CD1c-positive myeloid dendritic cell (primary cell): ENCODE data around the gene NEURL1.
"Not testable (repeated sequence)": the region's sequence is repeated elsewhere in the genome, so short reads cannot be mapped to it uniquely, and the experiment has no call there.

Experiments used
- DNase-seq: peaks from one replicate; pipeline ENCODE4 v3.0.0-alpha.2; 2016; ENCODE audit errors: extremely low spot score

NEURL1 gene

DNA sequence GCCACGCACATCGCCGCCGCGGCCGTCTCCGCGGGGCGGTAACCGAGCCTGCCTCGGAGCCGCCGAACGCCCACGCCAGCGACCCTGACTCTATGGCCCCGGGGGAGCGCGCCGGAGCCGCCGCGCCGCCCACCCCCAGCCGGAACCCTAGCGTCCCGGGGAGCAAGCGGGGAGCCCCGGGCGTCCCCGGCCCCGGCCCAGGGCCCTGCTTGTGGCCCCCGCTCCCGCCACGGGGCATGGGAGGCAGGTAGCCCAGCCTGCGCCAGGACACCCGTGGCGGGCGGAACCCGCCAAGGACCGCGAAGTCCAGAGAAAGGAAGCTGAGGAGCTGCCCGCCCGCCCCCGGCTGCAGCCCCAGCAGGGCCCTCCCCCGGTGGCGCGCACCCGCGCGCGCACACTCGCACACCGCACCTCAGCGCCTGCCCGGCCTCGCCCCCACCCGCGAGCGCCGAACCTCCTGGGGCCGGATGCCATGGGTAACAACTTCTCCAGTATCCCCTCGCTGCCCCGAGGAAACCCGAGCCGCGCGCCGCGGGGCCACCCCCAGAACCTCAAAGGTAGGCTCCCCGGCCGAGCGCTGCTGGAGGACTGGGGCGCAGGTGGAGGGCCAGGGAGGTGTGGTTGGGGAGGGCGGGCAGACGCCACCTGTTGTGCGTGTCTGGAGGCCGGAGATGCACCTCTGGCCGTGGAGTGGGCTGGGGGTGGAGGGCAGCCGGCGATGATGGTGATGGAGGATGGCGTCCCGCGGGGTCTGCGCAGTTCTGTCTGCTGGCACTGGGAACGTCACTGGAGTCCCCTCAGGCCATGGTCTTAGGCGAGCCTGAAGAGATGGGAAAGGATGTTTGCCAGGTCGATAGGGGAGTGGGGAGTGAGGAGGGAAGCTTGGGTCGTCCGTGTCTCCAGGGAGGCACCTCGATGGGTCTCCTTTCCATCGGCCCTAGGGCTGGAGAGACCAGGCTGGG is 692 bp downstream of the NEURL1 start:
- peak; percentile 40 for DNase-seq

DNA sequence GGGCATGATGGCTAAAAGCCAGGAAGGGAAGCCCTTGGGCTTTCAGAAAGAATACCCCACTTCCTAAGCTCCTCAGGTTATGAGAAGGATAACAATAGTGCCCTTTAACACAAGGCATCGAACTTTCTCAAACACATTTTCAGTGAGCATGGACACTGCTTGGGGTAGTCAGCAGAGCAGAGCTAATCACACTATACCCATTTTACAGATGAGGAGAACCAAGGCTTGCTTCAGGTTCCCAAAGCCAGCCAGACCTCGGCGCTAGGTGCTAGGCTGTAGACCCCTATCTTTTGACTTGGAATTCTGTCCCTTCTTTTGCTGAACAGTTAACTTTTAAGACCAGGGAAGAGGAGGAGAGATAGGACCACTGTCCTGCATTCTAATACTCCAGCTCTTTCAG is 1.8 kb downstream of the NEURL1 start:
- no peak for DNase-seq

DNA sequence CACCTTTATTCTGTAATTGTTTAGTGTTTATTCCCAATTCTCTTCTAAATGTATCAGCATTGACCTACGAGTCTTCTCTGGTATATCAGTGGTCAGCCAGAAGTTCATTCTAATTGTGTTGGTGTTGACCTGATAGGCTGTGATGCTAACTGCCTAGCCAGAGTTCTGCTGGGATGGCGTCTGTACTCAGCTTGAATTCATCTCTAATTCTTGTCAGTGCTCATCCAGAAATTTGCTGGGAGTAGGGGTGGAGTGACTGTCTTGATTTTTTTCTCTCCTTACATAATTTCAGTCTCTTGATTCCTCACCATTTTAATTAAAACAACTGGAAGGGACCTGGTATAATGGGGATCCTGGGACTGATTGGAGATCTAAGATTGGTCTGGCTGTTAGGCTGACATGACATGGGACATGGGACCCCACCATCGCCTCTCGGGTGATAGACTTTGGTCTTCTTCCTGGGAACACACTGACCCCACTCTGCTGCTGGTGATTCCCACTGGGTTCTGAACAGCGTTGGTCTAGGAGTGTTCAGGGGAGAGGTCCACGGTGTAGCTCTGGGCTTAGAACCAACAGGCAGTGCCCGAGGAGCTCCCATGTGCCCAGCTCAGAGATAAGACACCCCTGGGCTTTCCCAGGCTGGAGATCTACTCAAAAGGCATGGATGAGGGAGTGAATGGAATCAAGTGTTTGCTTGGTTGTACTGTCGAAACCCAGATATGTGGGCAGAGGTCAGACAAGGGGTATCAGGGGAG is 3.8 kb downstream of the NEURL1 start:
- no peak for DNase-seq

DNA sequence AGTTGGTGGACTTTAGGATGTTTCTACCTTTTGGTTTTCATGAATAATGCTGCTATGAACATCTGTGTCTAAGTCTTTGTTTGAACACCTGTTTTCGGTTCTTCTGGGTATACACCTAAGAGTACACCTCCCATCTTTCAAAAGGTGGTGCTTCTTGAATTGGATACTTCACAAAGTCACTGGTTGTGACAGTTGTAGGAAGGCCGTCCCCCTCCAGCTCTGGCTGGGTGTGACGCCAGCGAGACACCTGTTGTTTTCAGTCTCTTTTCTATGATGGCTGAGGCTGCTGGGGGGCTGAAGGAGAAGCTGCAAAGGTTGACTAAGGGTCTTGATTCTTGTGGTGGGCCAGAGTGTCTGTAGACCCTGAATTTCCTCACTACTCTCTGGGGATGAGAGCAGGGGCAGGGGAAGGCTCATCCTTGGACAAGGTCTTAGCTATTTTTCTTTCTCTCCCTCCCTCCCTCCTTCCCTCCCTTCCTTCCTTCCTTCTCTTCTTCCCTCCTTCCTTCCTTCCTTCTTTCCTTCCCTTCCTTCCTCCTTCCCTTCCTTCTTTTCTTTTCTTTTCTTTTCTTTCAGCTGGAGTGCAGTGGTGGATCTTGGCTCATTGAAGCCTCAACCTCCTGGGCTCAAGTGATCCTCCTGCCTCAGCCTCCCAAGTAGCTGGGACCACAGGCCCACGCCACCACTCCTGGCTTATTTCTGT is 5.6 kb downstream of the NEURL1 start:
- no peak for DNase-seq

DNA sequence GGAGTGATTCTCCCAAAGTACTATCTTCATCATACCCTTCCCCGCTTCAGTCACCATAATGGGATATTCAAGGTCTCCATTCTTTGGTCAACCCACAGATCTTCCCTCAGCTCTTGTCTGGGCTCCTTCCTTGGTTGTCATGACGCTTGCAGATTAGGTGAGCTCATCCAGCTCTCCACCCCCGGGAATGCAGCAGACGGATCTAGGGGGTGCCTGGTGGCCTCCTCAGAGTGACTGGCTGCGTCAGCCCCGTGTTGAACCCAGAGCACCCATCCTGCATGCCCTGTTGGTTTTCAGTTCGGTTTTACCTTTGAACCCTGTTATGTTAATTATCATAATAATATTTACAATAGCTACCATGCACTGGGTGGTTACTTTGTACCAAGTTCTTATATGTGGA is 6.4 kb downstream of the NEURL1 start:
- no peak for DNase-seq

DNA sequence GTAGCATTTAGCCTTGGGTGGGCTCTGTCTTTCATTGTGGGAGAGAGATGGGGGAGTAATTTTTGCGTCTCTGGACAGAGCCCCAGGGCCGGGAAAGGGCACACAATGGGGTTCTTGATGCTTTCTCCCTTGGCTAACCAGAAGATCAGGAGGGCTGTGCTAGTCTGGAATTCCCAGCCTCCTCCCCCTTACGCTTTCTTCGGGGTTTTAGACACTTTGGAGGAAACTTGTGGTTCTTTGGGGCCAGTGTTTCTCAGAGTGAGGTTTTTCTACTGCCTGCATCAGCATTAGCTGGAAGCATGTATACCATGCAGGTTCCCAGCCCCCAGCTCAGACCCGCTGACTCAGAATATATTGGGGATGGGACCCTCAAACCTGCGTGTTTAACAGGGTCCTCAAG is 7.0 kb downstream of the NEURL1 start:
- no peak for DNase-seq

DNA sequence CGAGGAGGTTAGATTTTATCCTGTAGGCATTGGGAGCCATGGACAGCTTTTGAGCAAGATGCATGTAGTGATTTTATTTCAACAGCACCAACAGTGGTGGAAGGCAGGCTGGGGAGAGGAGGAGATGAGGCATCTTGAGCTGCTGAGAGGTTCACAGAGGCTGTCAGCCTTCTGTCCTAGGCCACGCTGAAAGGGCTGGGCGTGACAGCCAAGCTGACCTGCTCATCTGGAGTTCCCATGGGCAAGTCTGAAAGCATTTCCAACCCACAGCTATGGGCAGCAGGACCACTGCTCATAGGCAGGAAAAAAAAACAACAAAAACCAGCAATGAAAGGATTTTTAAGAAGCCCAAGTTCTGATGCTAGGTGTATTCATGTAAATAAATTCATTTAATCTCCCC is 7.7 kb downstream of the NEURL1 start:
- no peak for DNase-seq

DNA sequence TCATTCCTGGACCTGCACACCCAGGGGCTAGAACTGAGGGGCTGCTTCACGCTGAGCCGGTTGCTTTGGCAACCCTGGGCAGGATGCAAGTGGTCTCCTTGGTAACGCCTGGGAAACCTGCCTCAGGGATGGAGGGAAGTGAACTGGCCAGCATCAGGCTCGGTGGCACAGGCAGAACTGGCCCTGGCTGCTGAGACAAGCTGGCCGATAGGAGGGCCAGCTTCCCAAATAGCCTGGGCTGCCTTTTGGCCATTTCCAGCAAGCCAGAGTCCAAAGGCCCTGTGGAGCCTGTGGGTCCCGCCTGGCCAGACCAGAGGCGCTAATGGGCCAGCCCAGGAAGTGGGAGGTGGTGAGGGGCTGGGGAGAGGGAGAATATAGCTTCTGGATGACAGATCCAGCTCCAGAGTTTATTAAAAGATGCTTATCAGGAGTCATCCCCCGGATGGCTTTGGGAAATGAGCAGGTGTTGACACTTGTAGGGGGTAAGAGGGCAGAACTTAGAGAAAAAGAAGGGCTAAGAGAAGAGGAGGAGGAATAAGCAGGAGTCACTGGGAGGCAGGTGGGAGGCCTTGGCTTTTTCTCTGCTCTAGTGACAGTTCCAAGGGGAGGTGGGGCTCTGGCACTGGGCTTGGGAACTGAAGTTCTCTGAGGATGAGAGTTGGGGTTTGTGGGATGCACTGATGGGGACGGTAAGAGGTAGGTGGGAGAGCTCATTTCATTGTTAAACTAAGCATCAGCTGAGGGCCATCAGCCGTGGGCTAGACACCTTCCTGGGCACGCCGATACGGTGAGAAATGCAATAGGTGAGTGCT is 9.6 kb downstream of the NEURL1 start:
- DNase-seq, result no peak

DNA sequence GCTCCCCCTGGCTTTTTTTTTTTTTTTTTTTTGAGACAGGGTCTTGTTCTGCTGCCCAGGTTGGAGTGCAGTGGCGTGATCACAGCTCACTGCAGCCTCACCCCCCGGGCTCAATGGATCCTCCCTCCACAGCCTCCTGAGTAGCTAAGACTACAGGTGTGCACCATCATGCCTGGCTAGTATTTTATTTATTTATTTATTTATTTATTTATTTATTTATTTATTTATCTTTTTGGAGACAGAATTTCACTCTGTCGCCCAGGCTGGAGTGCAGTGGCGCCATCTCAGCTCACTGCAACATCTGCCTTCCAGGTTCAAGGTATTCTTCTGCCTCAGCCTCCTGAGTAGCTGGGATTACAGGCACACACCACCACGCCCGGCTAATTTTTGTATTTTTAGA is 10.3 kb downstream of the NEURL1 start:
- DNase-seq, result not testable (repeated sequence)

DNA sequence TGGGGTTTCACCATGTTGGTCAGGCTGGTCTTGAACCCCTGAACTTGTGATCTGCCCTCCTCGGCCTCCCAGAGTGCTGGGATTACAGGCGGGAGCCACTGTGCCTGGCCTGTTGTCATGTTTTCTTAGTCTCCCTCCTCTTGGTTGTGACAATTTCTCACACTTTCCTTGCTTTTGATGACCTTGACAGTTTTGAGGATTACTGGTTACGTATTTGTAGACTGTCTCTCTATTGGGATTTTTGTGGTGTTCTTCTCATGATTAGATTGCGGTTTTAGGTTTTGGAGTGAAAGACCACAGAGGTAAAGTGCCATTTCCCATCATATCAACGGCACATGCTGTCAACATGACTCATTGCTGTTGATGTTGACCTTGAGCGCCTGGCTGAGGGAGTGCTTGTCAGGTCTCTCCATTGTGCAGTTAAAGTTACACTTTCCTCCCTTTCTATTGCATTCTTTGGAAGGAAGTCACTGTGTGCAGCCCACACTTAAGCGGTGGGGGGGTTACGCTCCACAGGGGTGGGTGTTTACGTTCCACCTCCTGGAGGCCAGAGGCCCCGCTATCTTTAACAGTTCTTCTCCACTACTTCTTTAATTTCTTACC is 10.8 kb downstream of the NEURL1 start:
- DNase-seq, result no peak

DNA sequence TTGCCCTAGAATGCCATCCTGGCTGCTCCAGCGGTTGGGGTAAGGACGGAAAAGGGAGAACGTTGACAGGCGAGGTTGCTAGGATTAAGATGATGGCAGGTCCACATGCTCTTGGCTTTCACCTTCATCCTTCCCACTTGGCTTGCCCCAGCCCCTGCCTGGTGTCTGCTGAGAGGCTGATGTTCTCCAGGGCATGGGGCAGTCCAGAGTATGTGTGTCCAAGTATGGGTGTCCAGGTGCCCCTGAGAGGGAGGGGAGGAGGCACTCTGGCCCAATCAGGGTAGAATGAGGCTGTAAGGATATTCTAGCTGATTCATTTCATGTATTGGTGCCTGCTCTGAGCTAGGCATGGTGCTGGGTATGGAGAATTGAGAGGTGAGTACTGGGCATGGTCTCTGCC is 12.6 kb downstream of the NEURL1 start:
- no peak for DNase-seq

DNA sequence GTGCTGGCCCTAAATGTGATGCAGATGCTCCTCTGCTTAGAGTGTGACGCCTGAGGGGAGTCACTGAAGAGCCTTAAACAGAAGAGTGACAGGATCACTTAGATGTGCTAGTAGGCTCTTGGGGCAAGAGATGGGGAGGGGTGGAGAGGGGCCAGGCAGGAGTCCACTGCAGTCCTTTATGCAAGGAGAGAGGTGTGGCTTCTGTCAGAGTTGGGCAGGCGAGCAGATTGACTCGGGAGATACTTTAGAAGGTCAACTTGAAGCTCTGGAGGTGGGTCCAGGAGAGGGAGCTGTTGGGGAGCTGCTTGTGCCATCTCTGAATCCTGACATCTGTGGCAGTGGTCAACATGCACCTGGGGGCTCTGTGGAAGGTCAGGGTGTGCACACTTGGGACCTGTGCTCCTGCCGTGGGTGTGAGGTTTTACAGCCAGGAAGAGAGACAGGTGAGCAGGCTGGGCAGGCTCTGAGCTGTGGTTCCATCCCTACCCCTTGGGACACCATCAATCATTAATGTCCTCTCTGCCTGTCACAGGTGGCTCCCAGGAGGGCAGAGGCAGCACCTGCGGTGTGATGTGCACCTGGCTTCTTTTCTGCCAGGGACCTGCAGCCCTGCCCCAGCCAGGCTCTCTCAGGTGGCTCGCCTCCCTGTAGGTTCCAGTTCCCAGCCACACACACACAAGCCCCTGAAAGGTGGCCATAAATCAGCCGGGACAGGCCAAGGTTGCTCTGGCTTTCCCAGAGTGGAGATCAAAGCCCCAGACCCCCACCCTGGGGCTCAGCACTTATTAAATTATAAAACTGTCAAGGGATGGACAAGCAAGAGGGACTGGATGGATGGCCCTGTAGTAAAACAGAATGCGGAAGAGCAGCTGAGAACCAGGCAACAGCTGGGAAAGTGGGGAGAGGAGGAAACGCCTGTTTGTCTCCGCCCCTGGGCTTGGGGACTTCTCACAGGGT is 14.0 kb downstream of the NEURL1 start:
- DNase-seq, result no peak

DNA sequence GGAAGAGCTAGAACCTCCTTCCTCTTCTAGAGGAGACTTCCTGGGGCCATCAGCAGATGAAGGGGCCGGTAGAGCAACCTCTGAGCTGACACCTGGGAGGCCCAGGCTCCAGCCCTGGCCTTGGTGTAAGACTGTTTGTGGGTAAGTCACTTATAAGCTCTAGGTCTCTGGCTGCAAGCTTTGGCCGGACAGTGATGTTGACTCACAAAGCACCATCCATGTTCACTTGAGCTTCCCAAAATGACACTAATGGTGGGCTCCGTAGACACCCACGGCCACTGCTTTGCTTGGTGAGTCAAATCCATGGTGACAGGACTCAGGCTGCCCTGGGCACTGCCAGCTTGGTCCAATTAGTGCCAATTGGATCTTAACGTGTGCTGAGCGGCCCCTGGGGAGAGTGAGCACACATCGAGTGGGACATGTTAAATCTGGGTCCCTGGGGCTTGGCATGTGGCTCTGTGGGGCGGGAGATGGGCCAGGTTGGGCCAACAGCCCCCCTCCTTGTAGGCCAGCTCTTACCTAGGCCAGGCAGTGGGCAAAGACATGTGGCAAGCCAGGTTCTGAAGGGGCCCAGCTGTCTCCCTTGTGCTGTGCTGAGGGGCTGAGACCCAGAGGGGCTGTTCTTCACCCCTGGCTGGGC is 16.7 kb downstream of the NEURL1 start:
- DNase-seq, result no peak

DNA sequence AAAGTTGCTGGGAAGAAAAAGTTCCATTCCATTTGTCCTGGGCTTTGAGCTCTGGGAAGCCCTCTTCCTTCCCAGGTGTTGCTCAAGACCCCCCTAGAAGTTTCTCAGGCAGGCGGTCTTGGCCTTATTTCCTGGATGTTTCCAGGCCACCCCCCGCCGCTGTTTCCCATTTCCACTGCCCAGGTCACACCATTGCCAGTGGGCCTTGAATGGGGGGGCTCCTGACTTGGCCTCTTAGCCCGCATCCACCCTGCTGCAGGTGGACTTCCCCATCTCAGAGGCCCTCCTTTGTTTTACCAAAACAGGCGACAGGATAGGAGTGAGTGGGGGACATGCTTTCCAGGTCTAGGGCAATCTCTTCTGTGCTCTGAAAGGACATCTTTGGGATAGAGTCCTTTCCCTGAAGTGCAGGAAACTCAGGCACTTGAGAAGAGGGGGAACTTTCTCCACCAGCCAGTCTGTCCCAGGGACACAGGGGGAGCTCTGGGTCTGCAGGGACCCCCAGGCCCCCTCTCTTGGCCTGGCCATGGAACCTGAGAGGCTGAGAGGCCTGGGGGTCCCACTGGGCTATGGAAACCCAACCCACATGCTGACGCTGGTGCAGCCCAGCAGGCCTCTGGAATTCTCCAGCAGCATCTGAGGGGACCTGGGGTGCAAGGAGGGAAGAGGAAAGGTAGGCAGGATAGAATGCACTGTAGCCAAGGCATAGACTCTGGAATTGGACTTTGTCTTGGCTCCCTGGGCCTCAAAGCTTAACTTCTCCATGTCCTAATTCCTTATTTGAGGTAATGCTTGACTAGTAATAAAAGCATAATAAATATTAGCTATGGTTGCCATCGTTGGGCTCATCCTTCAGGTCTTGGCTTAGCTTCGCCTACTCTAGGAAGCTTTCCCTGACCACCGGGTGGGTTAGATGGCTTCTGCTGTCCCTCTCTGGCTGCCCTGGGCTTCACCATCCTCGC is 17.6 kb downstream of the NEURL1 start:
- no peak for DNase-seq

DNA sequence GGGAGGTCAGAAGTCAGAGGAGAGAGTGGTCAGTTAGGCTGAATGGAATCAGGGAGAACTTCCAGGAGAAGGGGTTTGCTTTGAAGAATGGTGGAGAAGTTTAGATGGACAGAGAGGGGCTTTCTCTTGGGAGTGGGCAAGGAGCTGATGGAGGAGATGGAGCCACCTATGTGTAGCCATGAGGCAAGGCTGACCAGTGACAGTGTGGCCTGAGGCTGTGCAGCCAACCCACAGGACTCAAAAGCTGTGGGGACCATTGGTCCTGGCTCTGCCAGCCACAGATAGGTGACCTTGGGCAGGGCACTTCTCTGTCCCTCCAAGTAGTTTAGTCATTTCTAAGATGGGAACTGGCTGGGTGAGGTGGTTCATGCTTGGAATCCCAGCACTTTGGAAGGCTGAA is 18.7 kb downstream of the NEURL1 start:
- no peak for DNase-seq

DNA sequence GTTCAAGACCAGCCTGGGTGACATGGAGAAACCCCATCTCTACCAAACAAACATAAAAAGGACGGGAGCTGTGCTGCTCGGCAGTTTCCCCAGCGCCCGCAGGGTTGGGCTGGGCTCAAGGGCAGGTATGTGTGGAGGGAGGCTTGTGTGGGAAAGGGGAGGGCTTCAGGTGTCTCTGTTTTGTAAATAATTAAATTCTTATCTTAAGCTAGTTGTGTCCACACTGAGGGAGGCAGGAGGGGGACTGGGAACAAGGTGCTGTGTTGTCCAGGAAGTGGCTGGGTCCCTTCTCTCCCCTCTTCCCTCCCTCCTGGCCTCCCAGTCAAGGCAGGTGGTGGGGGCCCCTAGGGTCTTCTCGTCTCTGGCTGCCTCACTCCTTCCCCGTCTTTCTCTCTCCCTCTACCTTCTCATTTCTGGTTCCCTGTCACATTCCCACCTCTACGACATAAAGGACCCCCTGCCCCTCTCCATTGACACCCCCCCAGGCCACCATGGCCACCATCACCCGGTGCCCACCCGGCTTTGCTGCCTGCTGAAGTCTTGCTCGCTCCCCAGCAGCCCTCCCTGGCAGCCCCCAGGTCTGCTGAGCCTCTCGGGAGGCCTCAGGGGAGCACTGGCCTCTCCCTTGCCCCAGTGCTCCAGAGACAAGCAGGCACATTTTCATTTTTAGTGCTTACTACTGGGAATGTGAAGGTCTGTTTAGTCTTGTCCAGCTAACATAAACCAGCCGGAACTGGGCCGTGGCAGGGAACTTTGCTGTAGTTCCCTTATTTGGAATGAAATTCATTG is 19.3 kb downstream of the NEURL1 start:
- no peak for DNase-seq

DNA sequence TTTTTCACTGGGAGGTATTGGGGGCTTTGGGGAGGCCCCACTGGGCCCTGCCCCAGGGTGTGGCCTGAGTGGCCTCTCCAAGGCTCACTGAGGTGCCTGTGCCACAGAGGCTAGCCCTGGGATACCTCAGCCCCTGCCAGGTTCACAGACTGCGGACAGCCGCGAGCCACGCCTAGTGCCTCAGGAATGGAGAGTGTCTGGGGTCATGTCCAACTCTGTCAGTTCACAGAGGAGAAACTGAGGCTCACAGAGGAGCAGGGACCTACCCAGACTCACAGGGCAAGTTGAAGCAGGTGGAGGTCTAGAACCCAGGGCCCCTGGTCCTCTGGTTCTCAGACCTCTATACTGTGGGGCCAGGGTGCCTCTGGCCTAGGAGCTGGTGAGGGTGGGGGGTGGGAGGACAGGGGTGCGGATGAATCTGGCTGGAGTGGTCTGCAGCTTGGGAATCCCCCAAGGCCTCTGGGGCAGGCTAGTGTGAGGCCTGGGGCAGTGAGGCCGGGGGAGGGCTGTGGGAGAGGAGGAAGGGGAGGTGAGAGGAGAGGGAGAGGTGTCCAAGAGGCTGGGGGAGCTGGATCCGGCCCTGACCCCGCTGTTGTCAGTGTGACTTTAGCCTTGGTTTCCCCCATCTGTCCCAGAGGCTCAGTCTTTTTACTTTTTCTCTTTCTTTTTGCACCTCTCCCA is 20.0 kb downstream of the NEURL1 start:
- no peak for DNase-seq
